HG03575 (cell line): ENCODE data around the gene MLF2.

Experiments used
- ATAC-seq: cut with Tn5 transposase; IDR thresholded peaks from one replicate; pipeline ENCODE4 v1.9.1; 2021; ENCODE audit not compliant: unreplicated experiment, insufficient number of reproducible peaks, low FRiP score; ENCODE audit errors: extremely low read depth

MLF2 gene

GRCh38 chr12:6700646-6701051, 52.3 kb downstream of the MLF2 start, which contains the start of gene PIANP:
PIANP (minus strand) TSS chr12:6700815; CDS start chr12:6698061, 2,754 bp downstream.
- ATAC-seq = no peak

- ATAC-seq = no peak
Observed at GRCh38 chr12:6699989-6700645, 52.8 kb downstream of the MLF2 start.

- ATAC-seq = no peak
Observed at GRCh38 chr12:6699259-6699988, 53.5 kb downstream of the MLF2 start.

GRCh38 chr12:6698352-6699046, 54.4 kb downstream of the MLF2 start:
- ATAC-seq = no peak
